ENCODE results near the gene LGR5.

GRCh38 chr12:71556875-71557274 is 117.3 kb downstream of the LGR5 start:
- TF ChIP-seq CTCF (conservative IDR thresholded peaks at IDR 0.05 in 1 of 2, IDR thresholded peaks at IDR 0.05 in 1 of 2; ENCODE audit: extremely low read depth in 1 of 2, insufficient read depth in 1 of 2, low read depth in 1 of 2, low read length in 2 of 2) (no peak), EZH2 (IDR thresholded peaks at IDR 0.05; ENCODE audit: borderline replicate concordance, low read length) (no peak)
